T1000 (cell line): Measurements from ENCODE around the gene TECR.
"Not testable (repeated sequence)": the region's sequence is repeated elsewhere in the genome, so short reads cannot be mapped to it uniquely, and the experiment has no call there.

ENCODE experiments used
- DNase-seq: peaks from one replicate; lab custom pipeline; 2025; ENCODE audit warnings: mixed read lengths; lab: John Stamatoyannopoulos, UW

Gene TECR

GRCh38 chr19:14585187-14585586 lies 55.8 kb downstream of the TECR start:
- DNase-seq = peak; percentile 14

GRCh38 chr19:14589433-14589832 lies 60.0 kb downstream of the TECR start:
- not testable (repeated sequence) for DNase-seq

DNA sequence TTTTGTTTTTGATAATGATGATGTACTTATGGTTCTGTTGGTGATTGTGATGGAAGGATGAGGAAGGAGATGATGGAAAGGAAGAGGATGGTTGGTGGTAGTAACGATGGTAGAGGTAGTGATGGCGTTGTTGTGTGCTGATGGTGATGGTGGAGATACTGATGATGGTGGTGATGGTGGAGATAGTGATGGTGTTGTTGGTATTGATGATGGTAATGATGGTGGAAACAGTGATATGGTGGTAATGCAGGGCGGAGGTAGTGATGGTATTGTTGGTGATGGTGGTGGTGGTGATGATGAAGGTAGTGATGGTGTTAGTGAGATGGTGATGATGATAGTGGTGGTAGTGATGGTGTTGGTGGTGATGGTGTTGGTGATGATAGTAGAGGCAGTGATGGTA lies 66.2 kb downstream of the TECR start:
- DNase-seq = no peak

GRCh38 chr19:14599548-14600147 lies 70.3 kb downstream of the TECR start:
- no peak for DNase-seq

GRCh38 chr19:14603990-14604387 lies 74.6 kb downstream of the TECR start:
- DNase-seq = no peak

GRCh38 chr19:14606627-14607026 lies 77.2 kb downstream of the TECR start:
- DNase-seq = no peak

- no peak for DNase-seq
Observed at GRCh38 chr19:14611051-14611450, 81.7 kb downstream of the TECR start.

DNA sequence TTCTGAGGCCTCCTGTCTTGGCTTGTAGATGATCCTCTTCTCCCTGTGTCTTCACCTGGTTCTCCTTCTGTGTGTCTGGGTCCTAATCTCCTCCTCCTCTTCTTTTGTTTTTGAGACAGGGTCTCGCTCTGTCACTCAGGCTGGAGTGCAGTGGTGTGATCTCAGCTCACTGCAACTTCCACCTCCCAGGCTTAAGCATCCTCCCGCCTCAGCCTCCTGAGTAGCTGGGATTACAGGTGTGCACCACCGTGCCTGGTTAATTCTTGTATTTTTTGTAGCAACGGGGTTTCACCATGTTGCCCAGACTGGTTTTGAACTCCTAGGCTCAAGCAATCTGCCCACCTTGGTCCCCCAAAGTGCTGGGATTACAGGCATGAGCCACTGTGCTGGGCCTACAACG lies 82.8 kb downstream of the TECR start:
- not testable (repeated sequence) for DNase-seq

- DNase-seq = no peak
Observed at GRCh38 chr19:14612657-14613056, 83.3 kb downstream of the TECR start.

DNA sequence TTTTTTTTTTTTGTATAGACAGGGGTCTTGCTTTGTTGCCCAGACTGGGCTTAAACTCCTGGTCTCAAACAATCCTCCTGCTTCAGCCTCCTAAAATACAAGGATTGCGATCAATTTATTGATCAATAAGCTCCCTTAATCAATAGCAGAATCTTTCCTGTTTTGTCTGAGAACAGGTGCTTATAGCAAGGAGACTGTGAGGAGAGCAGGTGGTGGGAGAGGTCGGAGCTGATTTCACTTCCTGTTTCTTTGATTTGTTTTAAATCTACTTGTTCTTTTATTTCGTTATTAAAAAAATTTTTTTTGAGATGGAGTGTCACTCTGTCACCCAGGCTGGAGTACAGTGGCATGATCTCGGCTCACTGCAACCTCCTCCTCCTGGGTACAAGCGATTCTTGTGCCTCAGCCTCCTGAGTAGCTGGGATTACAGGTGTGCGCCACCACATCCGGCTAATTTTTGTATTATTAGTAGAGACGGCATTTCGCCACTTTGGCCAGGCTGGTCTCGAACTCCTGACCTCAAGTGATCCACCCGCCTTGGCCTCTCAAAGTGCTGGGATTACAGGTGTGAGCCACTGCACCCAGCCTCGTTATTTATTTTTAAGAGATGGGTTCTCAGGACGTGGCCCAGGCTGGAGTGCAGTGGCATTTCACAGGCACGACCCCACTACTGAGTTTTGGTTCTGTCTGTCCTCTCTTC lies 84.2 kb downstream of the TECR start:
- not testable (repeated sequence) for DNase-seq

GRCh38 chr19:14614099-14614412 lies 84.7 kb downstream of the TECR start:
- no peak for DNase-seq
